Posterior vena cava (tissue), 2 donors: ENCODE data around the gene SHISA8. TPM values are rescaled to one million over a fixed set of nuclear protein-coding genes. Genes with fewer than 3 reads are reported as not detected.
A peak's percentile ranks its signal among the peaks of the same experiment; 100 is the strongest.

Experiments
- DNase-seq: peaks from one replicate; pipeline ENCODE4 v3.0.0-alpha.2; 2020; ENCODE audit warnings: low spot score
- intact Hi-C, 2 donors: fragments of 100-400 bp; cut with DNase I; formaldehyde crosslinking; loops; one replicate each; pipeline versions ENCODE4 v1.14.1 to v1.14.2; 2022 to 2023
- total RNA-seq, 2 donors: library from RNA; stranded (reverse); fragmentation: NEBNext Ultra II Directional; extraction: Animal tissue kit (Norgen Biotek cat#: 25700); gene quantifications; one replicate each; pipeline ENCODE4 v1.2.1, GENCODE V29; 2021
- donor health status: DM: yes; HTN: yes; CAD: no.
- donor health status: DM: yes; HTN: yes; CAD: no.

SHISA8 gene
- total RNA-seq, 2 donors from 2014 or later = not detected

GRCh38 chr22:41904450-41905410 lies 10.1 kb downstream of the SHISA8 start:
- intact Hi-C loops = no loop called here
- no peak for DNase-seq

- DNase-seq = no peak
- intact Hi-C loops = no loop called here
These were observed 11.9 kb downstream of the SHISA8 start for GRCh38 chr22:41902932-41903421.

- intact Hi-C loops = no loop called here
- no peak for DNase-seq
These were observed 12.9 kb downstream of the SHISA8 start for GRCh38 chr22:41902016-41902415.

- intact Hi-C loops = no loop called here
- no peak for DNase-seq
These were observed 14.1 kb downstream of the SHISA8 start for GRCh38 chr22:41900652-41901312.

- intact Hi-C loops = no loop called here
- DNase-seq = no peak
These were observed 14.8 kb downstream of the SHISA8 start for GRCh38 chr22:41899992-41900651.

GRCh38 chr22:41899110-41899509 lies 15.8 kb downstream of the SHISA8 start:
- intact Hi-C loops = no loop called here

GRCh38 chr22:41898645-41899044 lies 16.2 kb downstream of the SHISA8 start:
- DNase-seq = peak; percentile 50
- intact Hi-C loops = no loop called here

More at GRCh38 chr22:41899110-41899509, 15.8 kb downstream of the SHISA8 start:
- DNase-seq = no peak

- no peak for DNase-seq
- intact Hi-C loops = no loop called here
These were observed 21.1 kb downstream of the SHISA8 start for GRCh38 chr22:41893591-41894375.

- intact Hi-C loops = no loop called here
- no peak for DNase-seq
These were observed 22.2 kb downstream of the SHISA8 start for GRCh38 chr22:41892721-41893120.

GRCh38 chr22:41891407-41891806 lies 23.5 kb downstream of the SHISA8 start:
- intact Hi-C loops = loop anchor here in 1 of 2 donors (1.0 kb wide), 1 partner anchor 24 kb away; the partner anchor contains the start of gene SHISA8
- DNase-seq = no peak

- intact Hi-C loops = no loop called here
- no peak for DNase-seq
These were observed 26.2 kb downstream of the SHISA8 start for GRCh38 chr22:41888627-41889200.

GRCh38 chr22:41885516-41885915 lies 29.4 kb downstream of the SHISA8 start:
- intact Hi-C loops = no loop called here
- DNase-seq = no peak

- intact Hi-C loops = no loop called here
- DNase-seq = no peak
These were observed 29.8 kb downstream of the SHISA8 start for GRCh38 chr22:41885116-41885515.

GRCh38 chr22:41883400-41883799 lies 31.5 kb downstream of the SHISA8 start:
- intact Hi-C loops = no loop called here
- DNase-seq = no peak

- intact Hi-C loops = no loop called here
- no peak for DNase-seq
These were observed 34.2 kb downstream of the SHISA8 start for GRCh38 chr22:41880653-41881052.

GRCh38 chr22:41876675-41877074 lies 38.2 kb downstream of the SHISA8 start:
- no peak for DNase-seq
- intact Hi-C loops = loop anchor here in 1 of 2 donors (10.0 kb wide), 1 partner anchor 1638 kb away; no protein-coding TSS in a partner anchor

GRCh38 chr22:41876275-41876674 lies 38.6 kb downstream of the SHISA8 start:
- intact Hi-C loops = loop anchor here in 1 of 2 donors (10.0 kb wide), 1 partner anchor 1639 kb away; no protein-coding TSS in a partner anchor
- DNase-seq = no peak

- intact Hi-C loops = loop anchor here in 1 of 2 donors (10.0 kb wide), 1 partner anchor 1639 kb away; no protein-coding TSS in a partner anchor
- DNase-seq = no peak
These were observed 39.2 kb downstream of the SHISA8 start for GRCh38 chr22:41875531-41876270.
